ENCODE data around the gene ACOT11.
A peak's percentile ranks its signal among the peaks of the same experiment; 100 is the strongest.

GRCh38 chr1:54542120-54542961, 5.7 kb upstream of the ACOT11 start:
- TF ChIP-seq POLR2AphosphoS5 (IDR thresholded peaks at IDR 0.05; ENCODE audit: low read depth, low read length) (no peak; the same call in 1 of the 2 replicates), CTCF (IDR thresholded peaks at IDR 0.05) (no peak), TEAD4 (IDR thresholded peaks at IDR 0.05; ENCODE audit: borderline replicate concordance, insufficient read depth) (0 out of 2 replicates have a peak, but pooled peaks have one; percentile 19), TCF12 (IDR thresholded peaks at IDR 0.05) (peak; percentile 55), MXI1 (IDR thresholded peaks at IDR 0.05; ENCODE audit: low read depth, low read length) (no peak), FOXM1 (IDR thresholded peaks at IDR 0.05; ENCODE audit: low read depth) (no peak), SMC3 (IDR thresholded peaks at IDR 0.05; ENCODE audit: low read depth, low read length) (no peak)
